ENCODE measurements around the gene NPIPB4.
"Not testable (repeated sequence)": the region's sequence is repeated elsewhere in the genome, so short reads cannot be mapped to it uniquely, and the experiment has no call there.

The NPIPB4 gene

DNA sequence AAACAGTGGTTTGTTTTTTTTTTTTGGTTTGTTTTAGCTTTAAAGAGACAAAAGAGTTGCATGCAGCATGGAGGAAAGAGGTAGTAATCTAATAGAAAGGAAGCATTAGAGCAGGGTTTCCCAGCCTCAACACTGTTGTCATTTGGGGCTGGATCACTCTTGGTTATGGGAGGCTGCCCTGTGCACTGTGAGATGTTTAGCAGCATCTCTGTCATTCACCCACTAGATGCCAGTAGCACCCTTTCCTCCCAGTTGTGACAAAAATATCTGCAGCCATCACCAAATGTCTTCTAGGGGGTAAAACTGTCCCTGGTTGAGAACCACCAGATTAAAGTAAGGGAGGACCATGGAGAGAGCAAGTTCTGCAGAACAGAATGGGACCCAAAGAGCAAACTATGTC is 40.5 kb downstream of the NPIPB4 start:
- H3K36me3 Mint-ChIP-seq; H3K27ac Mint-ChIP-seq; H3K4me3 Mint-ChIP-seq; DNase-seq (ENCODE audit: low spot score in 2 of 2); H3K27me3 Mint-ChIP-seq; H3K9me3 Mint-ChIP-seq: not testable (repeated sequence)
- peak; percentile 28 for ATAC-seq (ENCODE audit: low read depth)
- H3K4me1 Mint-ChIP-seq, result peaks cover 10% of the 10 kb centered on the region

DNA sequence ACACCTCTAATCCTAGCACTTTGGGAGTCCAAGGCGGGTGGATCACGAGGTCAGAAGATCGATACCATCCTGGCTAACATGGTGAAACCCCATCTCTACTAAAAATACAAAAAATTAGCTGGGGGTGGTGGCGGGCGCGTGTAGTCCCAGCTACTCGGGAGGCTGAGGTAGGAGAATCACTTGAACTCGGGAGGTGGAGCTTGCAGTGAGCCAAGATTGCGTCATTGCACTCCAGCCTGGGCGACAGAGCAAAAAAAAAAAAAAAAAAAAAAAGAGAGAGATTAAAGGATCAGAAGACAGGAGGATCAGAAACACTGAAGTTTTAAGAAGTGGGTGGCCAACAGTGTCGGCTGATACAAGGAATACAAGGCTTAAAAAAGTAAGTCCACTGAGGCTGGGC is 41.9 kb downstream of the NPIPB4 start:
- not testable (repeated sequence) for H3K9me3 Mint-ChIP-seq; ATAC-seq (ENCODE audit: low read depth); H3K27ac Mint-ChIP-seq; H3K27me3 Mint-ChIP-seq; H3K4me3 Mint-ChIP-seq; H3K36me3 Mint-ChIP-seq; DNase-seq (ENCODE audit: low spot score in 2 of 2); H3K4me1 Mint-ChIP-seq

DNA sequence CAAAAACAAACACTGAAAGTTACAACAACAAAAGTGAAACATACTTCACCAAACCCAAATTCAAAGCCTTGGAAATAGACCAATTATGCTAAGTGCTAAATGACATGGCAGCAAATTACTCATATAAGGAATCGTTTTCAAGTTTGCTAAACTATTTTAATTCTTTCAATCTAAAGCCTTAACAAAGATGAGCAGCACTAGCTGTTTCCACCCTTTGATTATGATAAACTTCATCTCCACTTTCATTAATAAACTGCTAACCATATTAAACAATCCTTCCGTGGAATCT is 55.2 kb downstream of the NPIPB4 start:
- H3K36me3 Mint-ChIP-seq; H3K4me3 Mint-ChIP-seq; DNase-seq (ENCODE audit: low spot score in 2 of 2); H3K27me3 Mint-ChIP-seq; H3K27ac Mint-ChIP-seq; H3K9me3 Mint-ChIP-seq; H3K4me1 Mint-ChIP-seq; ATAC-seq (ENCODE audit: low read depth): not testable (repeated sequence)

DNA sequence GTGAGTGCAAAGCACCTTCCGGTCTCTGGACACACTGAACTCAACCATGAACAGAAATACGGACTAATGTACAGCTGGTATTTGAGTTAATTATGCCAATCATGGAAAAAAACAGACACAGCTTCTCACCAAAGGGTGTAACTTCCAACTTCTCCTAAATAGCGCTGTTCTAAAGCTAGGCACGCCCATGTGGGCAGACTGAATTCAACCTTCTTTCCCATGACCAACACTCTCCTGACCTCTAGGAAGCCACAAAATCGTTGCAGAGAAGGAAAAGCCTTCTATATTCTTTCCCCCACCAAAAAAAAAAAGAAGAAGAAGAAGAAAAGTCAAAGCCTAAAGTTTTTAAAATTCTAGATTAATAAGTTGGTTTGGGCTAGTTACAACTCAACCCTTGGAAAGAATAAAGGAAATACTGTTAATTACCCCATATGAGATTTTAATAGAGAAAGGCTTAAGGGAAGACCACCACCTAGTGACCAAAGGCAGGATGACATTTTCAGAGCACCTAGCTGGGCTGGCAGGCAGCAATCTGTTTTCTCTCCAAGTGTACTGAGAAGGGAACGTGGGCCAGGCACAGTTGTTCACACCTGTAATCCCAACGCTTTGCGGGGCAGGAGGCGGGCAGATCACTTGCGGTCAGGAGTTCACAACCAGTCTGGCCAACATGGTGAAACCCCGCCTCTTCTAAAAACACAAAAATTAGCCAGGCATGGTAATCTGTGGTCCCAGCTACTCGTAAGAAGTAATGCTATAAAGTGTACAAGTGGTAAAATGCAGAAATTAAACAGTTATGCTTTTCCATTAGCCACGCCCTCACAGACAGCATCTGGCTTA is 55.8 kb downstream of the NPIPB4 start:
- H3K36me3 Mint-ChIP-seq, H3K4me3 Mint-ChIP-seq, H3K4me1 Mint-ChIP-seq, H3K27ac Mint-ChIP-seq, H3K9me3 Mint-ChIP-seq, H3K27me3 Mint-ChIP-seq: not testable (repeated sequence)
- ATAC-seq (ENCODE audit: low read depth), result peak; percentile 58
- peak in 1 of 2 donors; percentile 17 for DNase-seq (ENCODE audit: low spot score in 2 of 2)

DNA sequence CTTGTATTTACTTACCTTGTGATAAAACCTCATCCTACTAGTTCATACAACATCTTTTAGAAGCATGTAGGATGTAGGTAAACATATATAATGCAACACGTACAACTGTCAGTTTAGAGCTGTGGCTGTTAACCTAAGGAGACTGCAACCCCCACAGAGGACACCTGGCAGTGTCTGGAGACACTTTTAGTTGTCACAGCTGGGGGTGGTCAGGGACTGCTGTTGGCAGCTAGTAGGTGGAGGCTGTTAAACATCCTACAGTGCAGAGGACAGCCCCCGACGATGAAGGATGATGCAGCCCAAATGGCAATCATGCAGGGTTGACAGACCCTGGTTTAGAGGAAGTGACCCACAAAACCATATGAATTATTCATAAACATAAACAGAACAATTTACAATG is 59.0 kb downstream of the NPIPB4 start:
- not testable (repeated sequence) for H3K4me1 Mint-ChIP-seq; H3K36me3 Mint-ChIP-seq; H3K27ac Mint-ChIP-seq; H3K4me3 Mint-ChIP-seq; DNase-seq (ENCODE audit: low spot score in 2 of 2); ATAC-seq (ENCODE audit: low read depth); H3K27me3 Mint-ChIP-seq; H3K9me3 Mint-ChIP-seq

DNA sequence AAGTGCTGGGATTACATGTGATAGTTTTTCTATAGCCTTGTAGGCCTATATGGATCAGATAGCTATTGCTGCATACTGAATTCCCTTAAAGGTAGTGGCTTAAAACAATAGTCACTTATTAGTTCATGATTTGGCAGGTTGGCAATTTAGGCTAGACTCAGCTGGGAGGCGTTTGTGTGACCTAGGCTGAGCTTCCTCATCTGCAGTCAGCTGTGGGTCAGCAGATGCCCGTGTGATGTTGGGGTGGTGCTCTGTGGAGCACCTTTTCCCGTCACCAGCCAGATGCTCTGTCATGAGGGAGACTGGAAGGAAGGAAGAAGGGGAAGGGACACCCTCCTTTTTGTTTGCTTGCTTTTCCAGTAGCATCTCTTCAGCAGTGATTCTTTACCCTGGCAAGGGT is 64.2 kb downstream of the NPIPB4 start:
- H3K4me1 Mint-ChIP-seq; H3K27ac Mint-ChIP-seq; ATAC-seq (ENCODE audit: low read depth); H3K9me3 Mint-ChIP-seq; H3K27me3 Mint-ChIP-seq; DNase-seq (ENCODE audit: low spot score in 2 of 2); H3K36me3 Mint-ChIP-seq; H3K4me3 Mint-ChIP-seq: not testable (repeated sequence)

DNA sequence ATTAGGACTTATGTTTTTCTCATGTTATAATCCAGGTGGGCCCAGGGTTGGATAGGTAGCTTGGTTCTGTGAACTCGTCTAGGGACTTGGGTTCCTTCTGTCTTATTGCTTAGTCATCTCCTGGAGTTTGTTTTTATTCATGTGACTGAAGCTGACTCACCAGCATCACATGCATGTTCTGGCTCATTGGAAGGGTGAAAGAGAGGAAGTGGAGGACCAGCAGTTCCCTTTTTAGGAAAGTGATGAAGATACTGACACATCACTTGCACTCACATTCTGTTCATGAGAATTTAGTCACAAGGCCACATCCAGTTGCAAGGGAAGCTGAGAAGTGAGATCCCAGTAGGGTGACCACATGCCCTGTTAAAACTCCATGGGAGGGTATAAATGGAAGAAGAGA is 67.0 kb downstream of the NPIPB4 start:
- H3K4me3 Mint-ChIP-seq; DNase-seq (ENCODE audit: low spot score in 2 of 2); H3K9me3 Mint-ChIP-seq; H3K4me1 Mint-ChIP-seq; H3K36me3 Mint-ChIP-seq; H3K27ac Mint-ChIP-seq; H3K27me3 Mint-ChIP-seq: not testable (repeated sequence)
- ATAC-seq (ENCODE audit: low read depth), result peak; percentile 79
